Breast epithelium (tissue), 3 donors: ENCODE data around the gene NAALAD2.

Experiments
- CTCF ChIP-seq, 3 donors: fragments of 450-650 bp; IDR thresholded peaks; one replicate each; pipeline ENCODE4 v1.5.1; 2016 to 2017; ENCODE audit warnings: antibody characterized with exemption in 3 of 3, mild to moderate bottlenecking in 3 of 3, moderate library complexity in 3 of 3
- POLR2A ChIP-seq: fragments of 450-650 bp; IDR thresholded peaks from one replicate; pipeline ENCODE4 v1.6.1; 2016; ENCODE audit warnings: antibody characterized with exemption, mild to moderate bottlenecking, moderate library complexity
- POLR2AphosphoS5 ChIP-seq, 3 donors: sonication (generic); formaldehyde crosslinking; IDR thresholded peaks; one replicate each; pipeline ENCODE4 v1.6.1; 2017; ENCODE audit warnings: antibody characterized with exemption in 3 of 3

GRCh38 chr11:90204832-90205646 is 70.6 kb downstream of the NAALAD2 start:
- TF ChIP-seq CTCF (IDR thresholded peaks at IDR 0.05) (peak; percentile 59 to 77 (median 64)), POLR2A (no peak), POLR2AphosphoS5 (IDR thresholded peaks at IDR 0.05) (no peak)
